OCI-M2 (cell line): Measurements from ENCODE around the gene KRT4.
"Not testable (repeated sequence)": the region's sequence is repeated elsewhere in the genome, so short reads cannot be mapped to it uniquely, and the experiment has no call there.

ENCODE experiments used
- DNase-seq: peaks from one replicate; lab custom pipeline; 2025; ENCODE audit not compliant: unreplicated experiment; lab: John Stamatoyannopoulos, UW

The KRT4 gene

DNA sequence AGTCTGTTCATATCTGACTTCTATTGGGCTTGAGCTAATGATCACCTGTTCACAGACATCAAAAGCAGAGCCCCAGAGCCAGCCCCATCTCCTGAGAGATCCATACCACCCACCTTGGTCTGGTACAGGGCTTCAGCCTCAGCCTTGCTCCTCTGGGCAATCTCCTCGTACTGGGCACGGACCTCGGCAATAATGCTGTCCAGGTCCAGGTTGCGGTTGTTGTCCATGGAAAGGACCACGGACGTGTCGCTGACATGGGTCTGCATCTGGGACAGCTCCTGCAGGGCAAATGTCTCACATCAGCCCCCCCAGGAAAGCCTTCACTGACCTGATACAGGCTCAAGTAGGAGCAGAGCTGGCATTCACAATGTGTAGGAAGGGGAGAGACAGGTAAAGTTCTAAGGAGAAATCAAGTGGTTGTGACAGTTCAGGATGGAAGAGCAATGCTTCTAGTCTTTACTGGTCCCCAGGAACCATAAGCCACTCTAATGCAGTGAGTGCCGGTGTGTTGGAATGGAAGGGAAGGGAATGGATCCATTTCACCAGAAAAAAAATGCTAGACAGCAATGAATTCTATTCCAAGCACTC lies 5.2 kb downstream of the KRT4 start:
- DNase-seq = no peak

DNA sequence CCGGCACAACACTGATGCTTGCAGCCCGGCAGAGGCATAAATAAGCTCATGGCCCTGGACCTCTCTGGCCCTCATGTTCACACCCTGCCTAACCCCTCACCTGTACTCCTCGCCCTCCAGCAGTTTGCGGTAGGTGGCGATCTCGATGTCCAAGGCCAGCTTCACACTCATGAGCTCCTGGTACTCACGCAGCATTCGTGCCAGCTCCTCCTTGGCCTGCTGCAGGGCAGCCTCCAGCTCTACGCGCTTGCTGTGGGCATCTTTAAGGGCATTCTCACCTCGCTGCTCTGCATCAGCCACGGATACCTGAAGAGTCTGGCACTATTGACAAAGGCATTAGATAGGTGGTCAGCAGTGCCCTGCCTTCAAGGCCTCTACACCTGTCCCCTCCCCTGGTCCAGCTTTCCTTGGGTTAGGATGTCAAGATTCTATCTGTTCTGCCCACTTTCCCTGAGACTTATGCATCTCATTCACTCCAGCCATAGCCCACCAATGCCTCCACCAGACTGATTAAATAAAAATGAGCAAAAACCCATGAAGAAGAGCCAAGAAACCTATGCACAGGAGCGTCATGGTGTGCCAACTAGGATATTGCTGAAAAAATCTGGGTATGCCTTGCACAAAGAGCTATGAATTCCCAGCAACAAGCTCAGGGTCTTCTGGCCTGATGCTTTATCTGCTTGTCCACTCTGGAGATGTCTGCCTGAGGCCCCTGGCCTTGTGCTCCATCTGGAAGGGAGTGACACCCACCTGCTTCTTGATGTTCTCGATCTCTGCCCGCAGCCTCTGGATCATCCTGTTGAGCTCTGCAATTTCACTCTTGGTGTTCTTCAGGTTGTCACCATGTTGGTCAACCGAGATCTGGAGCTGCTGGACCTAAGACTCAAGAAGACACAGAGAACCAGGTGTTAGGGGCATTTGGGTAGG lies 6.1 kb downstream of the KRT4 start:
- no peak for DNase-seq

DNA sequence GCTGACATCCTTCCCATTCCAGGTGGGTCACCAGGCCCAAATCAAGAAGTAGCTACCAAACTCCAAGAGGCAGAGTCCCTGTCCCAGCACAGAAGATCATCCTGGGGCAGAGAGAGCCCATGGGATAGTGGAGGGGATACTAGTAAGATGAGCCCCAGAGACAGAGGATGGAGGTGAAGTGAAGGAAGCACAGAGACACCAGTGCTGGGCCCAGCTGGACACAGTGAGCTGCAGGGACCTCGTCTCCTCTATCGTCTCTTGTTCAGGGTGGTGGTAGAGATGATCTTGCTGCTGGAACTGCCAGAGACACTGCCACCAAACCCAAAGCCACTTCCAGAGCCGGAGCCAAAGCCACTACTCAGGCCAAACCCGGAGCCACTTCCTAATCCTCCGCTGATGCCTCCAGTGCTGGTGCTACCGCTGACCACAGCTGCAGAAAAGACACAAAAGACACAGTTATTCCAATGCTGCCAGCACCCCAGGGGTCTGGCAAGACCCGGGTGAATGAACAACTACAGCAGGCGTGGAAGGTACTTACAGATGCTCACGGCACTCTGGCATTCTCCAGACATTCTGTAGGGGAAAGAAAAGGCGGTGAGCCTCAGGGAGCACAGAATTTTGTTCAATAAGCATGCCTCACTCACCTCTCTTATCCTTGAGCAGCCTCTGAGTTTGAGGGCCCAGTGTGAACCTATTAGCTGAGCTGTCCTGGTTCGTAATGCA lies 6.9 kb downstream of the KRT4 start:
- DNase-seq = no peak

DNA sequence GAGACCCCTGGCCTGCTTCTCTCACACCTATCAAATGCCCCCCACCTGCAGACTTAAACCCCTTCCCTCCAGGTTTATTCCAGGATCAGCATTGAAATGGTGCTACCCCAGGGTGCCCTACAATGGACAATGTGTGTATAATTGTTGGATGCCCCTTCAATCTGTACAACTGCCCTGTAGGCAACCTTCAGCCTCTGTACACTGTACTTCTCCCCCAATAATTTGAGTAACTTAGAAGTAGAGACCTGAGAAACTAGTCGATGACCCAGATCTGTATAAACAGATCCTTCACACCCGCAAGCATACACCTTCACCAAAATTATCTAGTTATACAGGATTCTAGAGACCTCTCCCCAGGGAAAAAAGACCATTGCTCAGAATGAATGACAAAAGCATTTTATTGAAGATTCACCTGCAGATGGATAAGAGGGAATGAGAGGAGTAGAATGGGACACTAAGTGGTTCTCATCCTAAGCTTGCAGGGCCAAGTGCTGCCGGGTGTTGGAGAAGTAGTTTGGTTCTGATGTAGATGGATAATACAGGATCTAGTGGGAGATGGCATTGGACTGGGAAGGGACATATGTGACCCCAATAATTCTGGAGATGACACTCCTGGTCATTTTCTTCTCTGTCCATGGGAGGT lies 7.6 kb downstream of the KRT4 start:
- no peak for DNase-seq

DNA sequence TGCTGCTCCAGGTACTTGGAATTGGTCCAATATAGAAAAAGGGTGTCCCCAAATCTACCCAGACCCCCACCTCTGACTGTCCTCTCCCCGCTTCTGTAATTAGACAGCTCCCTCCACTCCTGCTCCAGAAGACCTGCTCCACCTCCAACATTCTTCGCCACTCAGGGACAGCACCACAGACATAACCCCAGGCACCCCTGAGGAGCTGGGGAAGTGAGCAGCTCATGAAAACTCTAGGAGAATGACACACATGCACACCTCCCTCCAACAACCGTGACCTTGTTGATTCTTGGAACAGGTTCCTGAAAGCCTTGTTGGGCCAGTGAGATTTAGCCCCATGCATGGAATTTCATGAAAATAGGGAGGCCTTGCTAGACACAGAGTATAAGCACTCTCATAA lies 8.2 kb downstream of the KRT4 start:
- DNase-seq = no peak

DNA sequence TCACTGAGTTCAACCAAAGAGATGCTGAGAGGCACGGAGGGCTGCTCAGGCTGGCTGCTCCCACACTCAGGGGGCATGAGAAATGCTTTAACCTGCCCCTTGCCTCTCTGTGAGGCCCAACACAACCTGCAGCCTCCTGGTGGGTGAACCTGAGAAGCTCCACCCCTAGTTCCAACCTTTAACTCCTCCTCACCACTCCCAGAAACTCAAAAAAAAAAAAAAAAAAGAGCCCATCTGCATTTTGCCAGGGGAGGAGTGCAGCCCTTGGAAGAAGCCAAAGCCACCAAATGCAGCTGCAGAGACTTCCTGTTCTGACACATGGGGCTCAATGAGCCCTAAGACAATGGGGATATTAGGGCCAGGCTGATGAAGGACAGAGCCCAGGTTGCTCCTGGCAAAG lies 8.9 kb downstream of the KRT4 start:
- no peak for DNase-seq

DNA sequence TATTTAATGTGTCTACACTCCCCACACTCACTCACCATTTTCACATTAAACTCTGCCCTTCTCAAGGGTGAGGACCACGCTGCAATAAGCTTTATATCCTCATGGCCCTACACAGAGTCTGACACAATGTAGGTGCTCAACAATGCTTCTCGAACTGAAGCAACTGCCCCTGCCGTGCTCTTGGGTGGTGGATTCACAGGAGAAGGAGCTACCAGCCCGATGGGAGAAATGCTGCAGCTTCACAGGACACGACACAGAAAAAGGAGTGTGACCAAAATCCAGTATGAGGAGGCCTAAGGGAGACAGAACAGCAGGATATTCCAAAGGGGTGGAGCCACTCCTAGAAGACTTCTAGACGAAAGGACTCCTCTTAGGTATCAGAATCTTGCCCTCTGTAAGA lies 11.5 kb downstream of the KRT4 start:
- no peak for DNase-seq

DNA sequence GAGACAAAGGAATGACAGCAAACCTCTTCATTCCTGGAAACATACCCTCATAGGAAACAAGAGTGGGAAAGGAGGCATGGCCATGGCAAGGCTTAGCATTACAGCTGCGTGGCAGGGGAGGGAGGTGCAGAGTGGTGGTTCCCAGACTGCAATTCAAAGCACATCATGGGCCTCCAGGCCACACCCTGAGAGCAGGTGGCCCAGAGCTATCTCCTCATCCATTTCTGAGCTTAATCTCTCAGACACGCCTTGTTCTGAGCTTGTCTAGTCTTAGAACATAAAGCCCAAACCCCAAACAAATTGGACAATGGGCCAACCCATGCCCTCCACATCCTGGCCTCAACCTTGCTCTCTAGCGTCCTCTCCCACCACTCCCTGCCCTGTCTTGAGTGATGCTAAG lies 12.1 kb downstream of the KRT4 start:
- no peak for DNase-seq

DNA sequence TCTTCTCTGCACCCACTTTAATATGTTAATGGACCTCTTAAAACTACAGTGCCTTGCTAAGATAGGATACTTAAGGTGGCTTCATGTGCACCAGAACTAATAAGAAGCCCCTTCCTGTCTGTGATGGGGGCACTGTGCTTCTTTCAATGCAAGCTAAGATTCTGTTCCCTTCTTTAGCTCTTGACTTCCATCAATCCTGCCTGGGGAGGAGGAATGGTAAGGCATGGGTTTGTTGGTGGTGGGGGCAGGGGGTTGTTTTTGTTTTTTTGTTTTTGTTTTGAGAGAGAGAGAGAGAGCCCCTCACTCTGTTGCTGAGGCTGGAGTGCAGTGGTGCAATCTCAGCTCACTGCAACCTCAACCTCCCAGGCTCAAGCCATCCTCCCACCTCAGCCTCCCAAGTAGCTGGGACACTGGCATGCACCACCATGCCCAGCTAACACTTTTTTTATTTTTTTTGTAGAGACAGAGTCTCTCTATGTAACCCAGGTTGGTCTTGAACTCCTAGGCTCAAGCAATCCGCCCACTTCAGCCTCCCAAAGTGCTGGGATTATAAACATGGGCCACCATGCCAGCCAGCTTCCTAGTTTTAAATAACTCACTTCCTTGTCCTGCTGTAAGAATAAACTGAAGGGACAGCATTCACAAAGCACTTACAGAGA lies 13.5 kb downstream of the KRT4 start:
- DNase-seq = no peak

DNA sequence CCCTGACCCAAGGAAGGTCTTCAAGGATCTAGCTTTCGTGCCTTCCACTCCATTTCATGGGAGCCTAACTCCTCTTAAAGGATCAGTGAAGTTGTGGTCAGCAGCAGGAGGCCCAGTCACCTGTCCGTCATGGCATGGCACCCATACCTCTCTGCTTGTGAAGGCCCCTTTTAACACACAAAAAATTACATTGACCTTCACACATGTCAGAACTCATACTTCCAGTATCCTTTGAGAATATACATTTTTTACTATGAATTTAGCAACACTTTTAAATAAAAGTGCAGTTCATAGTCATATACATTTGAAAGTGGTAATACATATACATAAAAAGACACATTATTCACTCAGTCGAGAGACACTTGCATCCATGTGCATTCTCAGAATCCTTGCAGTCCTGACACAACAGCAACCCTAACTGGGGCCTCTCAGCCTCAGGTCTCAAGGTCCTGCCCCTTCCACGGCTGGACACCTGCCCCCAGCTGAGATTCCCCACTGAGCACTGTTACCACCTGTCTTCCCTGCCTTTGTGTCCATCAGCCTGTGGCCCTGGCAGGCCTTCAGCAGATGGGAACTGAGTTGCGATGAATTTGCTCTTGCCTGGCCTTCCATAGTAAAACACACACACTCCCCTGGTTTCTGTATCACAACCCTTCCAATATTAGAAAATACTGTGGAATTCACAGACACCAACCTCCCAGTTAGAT lies 14.3 kb downstream of the KRT4 start:
- DNase-seq = no peak

DNA sequence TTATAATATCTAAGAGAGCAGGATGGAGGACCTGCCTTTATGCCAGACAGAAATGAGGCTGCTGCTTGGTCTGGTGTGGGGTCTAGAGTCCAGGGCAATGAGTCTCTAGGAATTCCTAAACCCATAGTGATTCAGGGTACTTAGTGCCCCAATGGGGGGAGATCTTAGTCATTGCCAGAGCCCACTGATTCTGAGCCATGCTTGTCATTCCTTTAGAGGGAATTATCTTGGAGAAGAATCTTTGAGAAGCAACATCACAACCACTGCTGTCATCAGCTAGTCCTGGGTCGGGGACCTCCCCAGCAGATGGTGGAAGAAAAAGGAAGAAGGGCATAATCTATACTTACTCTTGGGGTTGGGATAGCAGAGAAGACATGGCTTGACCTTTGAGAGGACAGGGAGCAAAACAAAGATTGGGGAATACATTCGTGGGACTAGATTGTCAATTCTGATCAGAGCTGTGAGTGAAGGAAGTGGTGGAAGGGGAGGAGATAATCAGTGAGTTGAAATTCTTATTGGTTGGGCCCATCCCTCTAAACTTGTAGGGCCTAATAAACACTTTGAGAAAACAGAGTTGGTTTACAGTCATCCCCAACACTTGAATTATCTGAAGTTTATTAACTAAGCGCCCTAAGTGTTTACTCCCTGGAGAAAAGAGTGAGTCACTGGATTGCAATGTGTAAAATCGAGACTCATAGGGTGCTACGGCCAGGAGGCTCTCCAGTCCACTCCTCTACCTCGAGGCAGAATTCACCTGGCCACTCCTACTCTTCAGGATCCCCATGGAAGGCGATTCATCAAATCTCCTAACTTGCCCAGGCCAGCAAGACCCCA lies 15.0 kb downstream of the KRT4 start:
- no peak for DNase-seq

DNA sequence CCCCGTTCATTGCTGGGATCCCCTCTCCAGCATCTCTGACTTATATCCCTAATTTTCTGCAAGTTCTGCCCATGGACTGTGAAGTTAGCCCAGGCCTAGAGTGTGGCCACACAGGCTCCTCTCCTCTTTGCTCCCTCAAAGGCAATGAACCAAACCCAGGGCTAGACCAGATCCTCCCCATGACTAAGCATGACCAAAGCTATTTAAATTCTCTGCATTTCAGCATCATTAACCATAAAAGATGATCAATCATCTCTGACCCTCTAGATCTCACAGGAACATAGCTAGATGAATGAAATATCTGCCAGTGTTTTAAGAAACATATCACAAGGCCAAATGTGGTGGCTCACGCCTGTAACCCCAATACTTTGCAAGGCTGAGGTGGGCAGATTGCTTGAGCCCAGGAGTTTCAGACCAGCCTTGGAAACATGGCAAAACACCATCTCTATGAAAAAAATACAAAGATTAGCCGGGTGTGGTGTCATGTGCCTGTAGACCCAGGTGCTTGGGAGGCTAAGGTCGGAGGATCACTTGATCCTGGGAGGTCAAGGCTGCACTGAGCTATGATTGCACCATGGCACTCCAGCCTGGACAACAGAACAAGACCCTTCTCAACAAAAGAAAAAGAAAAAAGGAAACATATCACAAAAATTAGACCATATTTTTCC lies 15.8 kb downstream of the KRT4 start:
- no peak for DNase-seq

DNA sequence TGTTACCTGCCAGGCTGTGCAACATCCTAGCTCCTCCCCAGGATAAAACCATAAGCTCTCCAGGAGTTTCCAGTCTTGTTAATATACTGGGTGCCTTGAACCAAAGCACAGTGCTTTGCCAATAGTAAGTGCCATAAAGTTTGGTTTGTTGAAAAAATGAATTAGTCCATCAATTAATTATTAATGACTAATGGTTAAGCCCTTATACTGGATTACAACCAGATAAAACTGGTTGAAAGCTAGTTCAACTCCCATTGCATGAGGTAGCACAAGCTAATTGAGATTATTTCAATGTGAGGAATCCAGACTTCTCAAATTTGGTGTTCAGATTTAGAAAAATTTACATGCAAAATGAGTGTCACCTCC lies 16.4 kb downstream of the KRT4 start:
- no peak for DNase-seq

DNA sequence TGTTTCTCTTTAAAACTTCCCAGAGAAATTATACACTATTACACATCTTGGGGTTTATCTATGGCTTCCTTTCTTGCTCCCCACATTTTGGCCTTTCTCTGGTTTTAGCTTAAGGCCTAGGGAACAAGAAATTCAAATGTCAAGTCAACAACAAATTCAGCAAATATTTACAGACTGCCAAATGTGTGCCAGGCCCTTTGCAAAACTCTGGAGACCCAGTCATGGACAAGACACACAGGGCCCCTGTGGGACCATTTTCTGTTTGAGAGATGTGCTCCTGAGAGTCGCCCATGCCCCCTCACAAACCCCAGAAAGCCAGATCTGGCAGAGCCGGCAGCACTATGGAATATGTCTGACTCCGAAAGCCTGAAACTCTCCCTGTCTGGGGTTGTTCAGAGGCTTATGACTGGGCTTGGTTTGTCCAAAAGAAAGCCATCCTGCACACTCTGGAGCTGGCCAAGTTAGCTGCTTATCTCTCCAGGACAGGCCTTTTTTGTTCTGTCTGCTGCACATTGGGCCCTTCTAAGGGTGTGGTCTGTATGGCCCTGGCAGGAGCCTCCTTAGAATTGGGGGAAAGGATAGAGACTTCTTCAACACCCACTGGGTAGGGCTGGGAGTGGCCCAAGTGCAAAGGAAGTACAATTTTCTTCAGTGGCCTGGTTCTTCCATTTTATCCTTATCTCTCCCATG lies 16.9 kb downstream of the KRT4 start:
- no peak for DNase-seq

DNA sequence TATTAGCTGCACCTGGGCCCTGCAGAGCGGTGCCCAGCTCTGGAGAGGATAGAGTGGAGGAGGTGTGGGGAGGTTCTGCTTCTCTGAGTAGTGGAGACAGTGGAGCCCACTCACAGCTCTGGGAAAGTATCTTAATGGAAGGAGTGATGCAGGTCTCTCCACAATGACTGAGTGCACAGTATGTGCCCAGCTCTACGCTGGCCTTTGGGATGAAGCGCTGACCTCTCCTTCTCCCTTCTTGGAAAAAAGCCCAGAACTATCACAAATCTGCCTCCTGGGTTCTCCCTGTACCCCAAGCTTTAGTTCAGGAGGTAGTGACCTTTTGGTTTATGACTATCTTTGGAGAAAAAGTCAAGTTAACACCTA lies 17.5 kb downstream of the KRT4 start:
- no peak for DNase-seq

DNA sequence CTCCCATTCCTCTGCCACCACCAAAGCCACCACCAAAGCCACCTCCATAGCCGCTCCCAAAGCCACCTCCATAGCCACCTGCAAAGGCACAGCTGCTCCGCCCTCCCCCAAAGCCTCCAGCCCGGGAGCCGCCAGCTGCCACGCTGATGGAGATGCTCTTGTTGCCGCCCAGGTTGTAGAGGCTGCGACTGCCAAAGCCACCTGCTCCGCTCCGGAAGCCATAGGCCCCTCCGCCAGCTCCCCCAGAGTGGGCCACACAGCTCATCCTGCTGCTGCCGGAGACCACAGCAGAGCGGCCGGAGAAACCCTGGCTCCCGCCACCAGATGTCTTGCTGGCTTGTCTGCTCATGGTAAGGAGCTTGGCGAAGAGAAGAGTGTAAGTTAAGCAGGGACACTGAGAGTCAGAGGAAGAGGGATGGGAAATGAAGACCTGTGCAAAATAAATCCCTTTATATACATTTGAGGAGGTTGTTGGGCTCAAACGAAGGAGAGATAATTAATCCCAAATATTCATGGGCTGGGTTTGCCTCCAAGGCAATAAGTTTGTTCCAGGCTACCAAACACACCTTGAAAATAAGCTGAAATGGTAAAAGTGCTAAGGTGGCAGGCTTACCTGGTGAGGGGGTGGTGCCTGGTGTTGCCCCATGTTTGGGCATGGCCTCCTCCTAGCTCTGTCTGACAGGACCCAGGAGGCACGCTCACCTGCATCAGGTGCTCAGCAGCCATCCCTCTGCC lies 18.1 kb downstream of the KRT4 start, which contains the start of gene KRT3:
Gene KRT3, minus strand, starts transcription at position 424 of the 735 bp plus-strand sequence. Its CDS starts 75 bp downstream, at position 349.
- DNase-seq = no peak

DNA sequence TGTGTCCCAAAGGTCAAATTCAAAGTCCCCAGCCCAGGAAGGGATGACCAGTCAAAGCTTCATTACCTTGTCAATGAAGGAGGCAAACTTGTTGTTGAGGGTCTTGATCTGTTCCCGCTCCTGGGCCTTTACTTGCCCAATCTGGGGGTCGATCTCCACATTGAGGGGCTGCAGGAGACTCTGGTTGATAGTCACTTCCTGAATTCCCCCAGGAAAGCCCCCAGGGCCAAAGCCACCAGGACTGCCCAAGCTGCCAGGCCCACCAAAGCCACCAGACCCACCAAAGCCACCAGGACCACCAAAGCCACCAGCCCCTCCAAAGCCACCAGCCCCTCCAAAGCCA lies 18.6 kb downstream of the KRT4 start:
- DNase-seq = not testable (repeated sequence)
